ENCODE measurements around the gene CASKIN1. TPM values are rescaled to one million over a fixed set of nuclear protein-coding genes. Genes with fewer than 3 reads are reported as not detected.
A peak's percentile ranks its signal among the peaks of the same experiment; 100 is the strongest.

The CASKIN1 gene
- total and polyA plus RNA-seq, 3 donors from 2014 or later = 2.1 to 159 (median 6.4) TPM

DNA sequence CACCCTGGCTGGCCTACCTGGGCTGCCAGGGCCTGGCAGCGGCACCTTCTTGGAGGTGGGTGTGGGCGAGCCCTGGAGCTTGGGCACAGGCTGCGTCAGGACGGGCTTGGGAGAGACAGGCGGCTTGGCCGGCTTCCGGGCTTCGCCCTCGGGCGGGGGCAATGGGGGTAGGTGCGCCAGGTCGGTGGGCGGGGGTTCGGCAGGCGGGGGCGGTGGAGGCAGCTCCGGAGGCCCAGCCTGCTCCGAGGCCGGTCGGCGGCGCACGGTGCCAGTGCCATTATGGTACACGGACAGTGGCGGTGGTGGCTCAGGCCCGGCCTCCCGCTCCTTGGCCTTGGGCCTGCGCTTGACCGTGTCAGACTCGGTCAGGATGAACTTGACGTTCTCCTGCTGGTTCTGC is 16.8 kb downstream of the CASKIN1 start:
- Histone ChIP-seq H3K4me3 (no peak overlapping the region), H3K4me1 (no peaks in the 10 kb centered on the region), H3K9me3 (no peaks in the 10 kb centered on the region), H3K27ac (no peak overlapping the region), H3K36me3 (ENCODE audit: low read depth, missing control alignments) (no peaks in the 10 kb centered on the region), H3K27me3 (no peaks in the 10 kb centered on the region)
- intact Hi-C loops (cut with DNase I; ENCODE audit: low total_unique reads) = no loop called here
- no peak for DNase-seq
- no peak for TF ChIP-seq POLR2A (IDR thresholded peaks at IDR 0.05)
- WGBS, 2 donors = 73 to 84% methylated on average over 15 to 29 of the region's 31 CpGs

DNA sequence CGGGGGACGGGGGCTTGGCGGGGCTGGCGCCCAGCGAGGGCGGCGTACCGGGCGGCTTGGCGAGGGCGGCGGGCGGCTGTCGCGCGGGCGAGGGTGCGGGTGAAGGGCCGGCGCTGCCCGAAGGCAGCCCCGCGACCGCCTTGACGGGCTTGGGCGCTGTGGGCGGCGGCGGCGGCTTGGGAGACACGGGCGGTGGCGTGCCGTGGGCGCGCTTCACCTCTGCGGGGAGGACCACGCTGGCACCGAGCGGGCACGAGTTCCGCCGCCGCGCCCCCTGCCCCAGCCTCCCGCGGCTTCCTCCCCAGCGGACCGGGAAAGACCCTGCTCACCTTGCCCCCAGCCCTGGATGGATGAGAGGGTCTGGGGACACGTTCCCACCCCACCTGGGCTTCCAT is 17.3 kb downstream of the CASKIN1 start:
- WGBS, 2 donors = 36% methylated on average over 49 of the region's 50 CpGs; no CpG with 5 or more reads in 1 of the 2 donors
- H3K4me3 ChIP-seq = no peak overlapping the region
- TF ChIP-seq POLR2A (IDR thresholded peaks at IDR 0.05) = no peak
- no peak for TF ChIP-seq CTCF (IDR thresholded peaks at IDR 0.05)
- H3K27me3 ChIP-seq = no peaks in the 10 kb centered on the region
- DNase-seq = no peak
- H3K9me3 ChIP-seq = no peaks in the 10 kb centered on the region
- no peaks in the 10 kb centered on the region for H3K36me3 ChIP-seq (ENCODE audit: low read depth, missing control alignments)
- H3K4me1 ChIP-seq = no peaks in the 10 kb centered on the region
- intact Hi-C loops (cut with DNase I; ENCODE audit: low total_unique reads) = no loop called here
- no peak overlapping the region for H3K27ac ChIP-seq

- no peaks in the 10 kb centered on the region for H3K36me3 ChIP-seq (ENCODE audit: low read depth, missing control alignments)
These were observed 17.9 kb downstream of the CASKIN1 start for GRCh38 chr16:2178321-2179106.

DNA sequence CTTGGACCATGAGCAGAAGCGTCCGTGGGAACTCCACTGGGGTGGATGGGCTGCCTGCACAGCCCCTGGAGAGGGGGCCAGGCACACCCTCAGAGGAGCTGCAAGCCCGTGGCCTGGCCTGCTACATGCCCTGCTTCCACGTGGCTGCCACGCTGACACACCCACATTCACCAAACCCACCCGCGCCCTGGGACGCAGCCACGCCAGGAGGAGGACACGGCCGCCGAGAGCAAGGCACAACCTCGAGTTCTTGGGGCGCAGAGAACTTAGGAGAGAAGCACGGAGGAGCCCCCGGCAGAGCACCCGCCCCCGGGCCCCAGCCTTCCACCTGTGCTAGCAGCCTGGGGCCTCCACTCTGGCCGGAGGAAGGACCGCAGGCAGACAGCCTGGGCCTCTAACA is 18.8 kb downstream of the CASKIN1 start:
- H3K27me3 ChIP-seq = no peaks in the 10 kb centered on the region
- no peak overlapping the region for H3K27ac ChIP-seq
- H3K4me1 ChIP-seq = no peaks in the 10 kb centered on the region
- DNase-seq = no peak
- H3K36me3 ChIP-seq (ENCODE audit: low read depth, missing control alignments) = no peaks in the 10 kb centered on the region
- intact Hi-C loops (cut with DNase I; ENCODE audit: low total_unique reads) = no loop called here
- TF ChIP-seq CTCF (IDR thresholded peaks at IDR 0.05) = no peak
- H3K4me3 ChIP-seq = no peak overlapping the region
- WGBS, 2 donors = 80 to 88% methylated on average over 11 to 20 of the region's 20 CpGs
- no peaks in the 10 kb centered on the region for H3K9me3 ChIP-seq

More at GRCh38 chr16:2178321-2179106, 17.9 kb downstream of the CASKIN1 start:
- intact Hi-C loops (cut with DNase I; ENCODE audit: low total_unique reads) = no loop called here
- no peak overlapping the region for H3K27ac ChIP-seq
- no peaks in the 10 kb centered on the region for H3K4me1 ChIP-seq
- peak; percentile 71 for DNase-seq
- WGBS, 2 donors = 9 to 33% methylated on average over 7 to 101 of the region's 106 CpGs
- TF ChIP-seq CTCF (IDR thresholded peaks at IDR 0.05) = no peak
- TF ChIP-seq POLR2A (IDR thresholded peaks at IDR 0.05) = no peak
- H3K9me3 ChIP-seq = no peaks in the 10 kb centered on the region
- peak overlapping the region; percentile 24 to 38 for H3K4me3 ChIP-seq
- H3K27me3 ChIP-seq = no peaks in the 10 kb centered on the region

GRCh38 chr16:2177101-2177500 is 19.3 kb downstream of the CASKIN1 start:
- TF ChIP-seq POLR2A (IDR thresholded peaks at IDR 0.05) (no peak), CTCF (IDR thresholded peaks at IDR 0.05) (no peak)
- H3K27me3 ChIP-seq = no peaks in the 10 kb centered on the region
- no peak overlapping the region for H3K4me3 ChIP-seq
- H3K9me3 ChIP-seq = no peaks in the 10 kb centered on the region
- H3K27ac ChIP-seq = no peak overlapping the region
- intact Hi-C loops (cut with DNase I; ENCODE audit: low total_unique reads) = no loop called here
- WGBS, 2 donors = 90 to 93% methylated on average over 18 of the region's 18 CpGs
- no peaks in the 10 kb centered on the region for H3K4me1 ChIP-seq
- H3K36me3 ChIP-seq (ENCODE audit: low read depth, missing control alignments) = no peaks in the 10 kb centered on the region
- DNase-seq = no peak

Data from testis (tissue), 3 donors.